GM18868 (cell line): ENCODE data around the gene XRN2.

Source experiments
- ATAC-seq: cut with Tn5 transposase; IDR thresholded peaks from one replicate; pipeline ENCODE4 v1.9.1; 2021; ENCODE audit warnings: mild to moderate bottlenecking, moderate library complexity; ENCODE audit not compliant: unreplicated experiment

The XRN2 gene

GRCh38 chr20:21291026-21291425 is 12.1 kb upstream of the XRN2 start:
- no peak for ATAC-seq

- no peak for ATAC-seq
These were observed 8.4 kb upstream of the XRN2 start for GRCh38 chr20:21294755-21295154.

GRCh38 chr20:21301940-21302663 is 1.0 kb upstream of the XRN2 start:
- no peak for ATAC-seq

GRCh38 chr20:21302664-21303060 is 469 bp upstream of the XRN2 start:
- ATAC-seq, result peak; percentile 30

- ATAC-seq, result peak; percentile 10
These were observed 898 bp downstream of the XRN2 start for GRCh38 chr20:21303872-21304586.

- ATAC-seq, result no peak
These were observed 5.2 kb downstream of the XRN2 start for GRCh38 chr20:21308340-21308739.

- ATAC-seq, result no peak
These were observed 6.7 kb downstream of the XRN2 start for GRCh38 chr20:21309678-21310467.

- no peak for ATAC-seq
These were observed 9.8 kb downstream of the XRN2 start for GRCh38 chr20:21312813-21313474.

GRCh38 chr20:21315138-21315537 is 12.0 kb downstream of the XRN2 start:
- peak; percentile 53 for ATAC-seq

GRCh38 chr20:21322083-21322710 is 19.1 kb downstream of the XRN2 start:
- ATAC-seq, result no peak

GRCh38 chr20:21322921-21323331 is 19.8 kb downstream of the XRN2 start:
- ATAC-seq, result no peak

- ATAC-seq, result no peak
These were observed 20.5 kb downstream of the XRN2 start for GRCh38 chr20:21323640-21324039.

- ATAC-seq, result no peak
These were observed 21.0 kb downstream of the XRN2 start for GRCh38 chr20:21324126-21324525.

GRCh38 chr20:21325296-21325695 is 22.2 kb downstream of the XRN2 start:
- no peak for ATAC-seq

GRCh38 chr20:21326700-21327099 is 23.6 kb downstream of the XRN2 start:
- ATAC-seq, result no peak

- no peak for ATAC-seq
These were observed 33.5 kb downstream of the XRN2 start for GRCh38 chr20:21336455-21337151.

- no peak for ATAC-seq
These were observed 35.2 kb downstream of the XRN2 start for GRCh38 chr20:21338291-21338690.

- ATAC-seq, result no peak
These were observed 36.4 kb downstream of the XRN2 start for GRCh38 chr20:21339499-21339898.

GRCh38 chr20:21340991-21341697 is 38.0 kb downstream of the XRN2 start:
- ATAC-seq, result no peak
